DMS114 treated with DMSO at 0.1 percent for 48 hours (cell line): ENCODE data around the gene NSDHL.
A peak's percentile ranks its signal among the peaks of the same experiment; 100 is the strongest.
"Not testable (repeated sequence)": the region's sequence is repeated elsewhere in the genome, so short reads cannot be mapped to it uniquely, and the experiment has no call there.

Experiments used
- DNase-seq: peaks from one replicate; lab custom pipeline; 2025; ENCODE audit not compliant: unreplicated experiment; lab: John Stamatoyannopoulos, UW

The NSDHL gene

GRCh38 chrX:152830312-152831305 lies at the start of gene NSDHL, which contains the start of gene CETN2:
TSS of gene NSDHL (plus strand) at chrX:152831063. CDS start at chrX:152846325, 15,262 bp downstream.
TSS of gene CETN2 (minus strand) at chrX:152830757. CDS start at chrX:152830710, 47 bp downstream.
- peak; percentile 75 for DNase-seq

- not testable (repeated sequence) for DNase-seq
These were observed 43.8 kb upstream of the NSDHL start for GRCh38 chrX:152787062-152787461.

GRCh38 chrX:152798945-152799344 lies 31.9 kb upstream of the NSDHL start:
- DNase-seq, result no peak

GRCh38 chrX:152806035-152806434 lies 24.8 kb upstream of the NSDHL start:
- no peak for DNase-seq

- DNase-seq, result no peak
These were observed 20.5 kb upstream of the NSDHL start for GRCh38 chrX:152810403-152810802.

GRCh38 chrX:152813206-152813605 lies 17.7 kb upstream of the NSDHL start:
- DNase-seq, result no peak

- no peak for DNase-seq
These were observed 16.8 kb upstream of the NSDHL start for GRCh38 chrX:152814048-152814447.

GRCh38 chrX:152817078-152817764 lies 13.6 kb upstream of the NSDHL start:
- peak; percentile 6 for DNase-seq

GRCh38 chrX:152818356-152818755 lies 12.5 kb upstream of the NSDHL start:
- no peak for DNase-seq

- no peak for DNase-seq
These were observed 11.6 kb upstream of the NSDHL start for GRCh38 chrX:152819266-152819665.

- no peak for DNase-seq
These were observed 11.1 kb upstream of the NSDHL start for GRCh38 chrX:152819732-152820131.

- peak; percentile 0 for DNase-seq
These were observed 9.6 kb upstream of the NSDHL start for GRCh38 chrX:152821145-152821765.

GRCh38 chrX:152822383-152823086 lies 8.3 kb upstream of the NSDHL start:
- DNase-seq, result no peak

GRCh38 chrX:152823657-152824056 lies 7.2 kb upstream of the NSDHL start:
- no peak for DNase-seq

- DNase-seq, result no peak
These were observed 6.0 kb upstream of the NSDHL start for GRCh38 chrX:152824841-152825374.

- DNase-seq, result no peak
These were observed 528 bp downstream of the NSDHL start for GRCh38 chrX:152831391-152831790.

GRCh38 chrX:152832520-152832919 lies 1.7 kb downstream of the NSDHL start:
- no peak for DNase-seq

GRCh38 chrX:152833378-152833777 lies 2.5 kb downstream of the NSDHL start:
- no peak for DNase-seq

- not testable (repeated sequence) for DNase-seq
These were observed 4.6 kb downstream of the NSDHL start for GRCh38 chrX:152835470-152835869.

- DNase-seq, result no peak
These were observed 12.0 kb downstream of the NSDHL start for GRCh38 chrX:152842772-152843338.
